NCI-H187 (cell line): ENCODE results near the gene PPP1R1B.

Source experiments
- DNase-seq, 2 experiments: peaks; one replicate each; lab custom pipeline; 2025; lab: John Stamatoyannopoulos, UW

Gene PPP1R1B

DNA sequence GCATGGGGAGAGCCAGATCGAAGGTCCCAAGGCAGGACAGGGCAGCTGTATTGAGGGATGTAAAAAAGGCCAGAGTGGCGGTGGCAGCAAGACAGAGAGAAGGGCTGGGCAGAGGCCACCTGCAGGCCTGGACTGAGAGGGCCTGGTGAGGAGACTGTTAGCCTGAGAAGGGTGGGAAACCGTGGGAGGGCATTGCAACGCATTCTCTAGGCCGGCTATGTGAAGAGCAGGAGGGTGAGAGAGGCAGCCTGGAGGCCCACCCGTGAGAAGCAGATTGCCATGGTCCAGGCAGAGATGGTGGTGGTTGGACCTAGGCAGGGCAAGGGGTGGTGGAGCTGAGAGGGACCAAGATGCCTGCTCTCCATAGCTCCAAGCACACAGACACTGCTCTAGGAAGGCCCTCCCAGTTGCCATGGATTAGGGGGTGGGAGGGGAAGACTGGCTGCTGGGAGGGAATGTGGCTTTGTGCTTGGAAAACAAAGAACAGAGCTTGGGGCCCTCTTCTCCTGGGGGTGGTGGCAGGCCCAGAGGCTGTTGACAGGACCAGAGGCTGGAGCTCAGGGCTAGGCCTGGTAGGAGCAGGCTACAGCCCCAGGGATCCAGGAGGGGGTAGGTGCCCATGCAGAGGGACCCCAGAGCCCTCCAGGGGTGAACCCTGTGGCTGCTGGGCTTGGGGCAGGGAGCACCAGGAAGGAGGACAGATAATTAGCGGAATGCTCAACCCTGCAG lies 26.0 kb downstream of the PPP1R1B start:
- no peak for DNase-seq

DNA sequence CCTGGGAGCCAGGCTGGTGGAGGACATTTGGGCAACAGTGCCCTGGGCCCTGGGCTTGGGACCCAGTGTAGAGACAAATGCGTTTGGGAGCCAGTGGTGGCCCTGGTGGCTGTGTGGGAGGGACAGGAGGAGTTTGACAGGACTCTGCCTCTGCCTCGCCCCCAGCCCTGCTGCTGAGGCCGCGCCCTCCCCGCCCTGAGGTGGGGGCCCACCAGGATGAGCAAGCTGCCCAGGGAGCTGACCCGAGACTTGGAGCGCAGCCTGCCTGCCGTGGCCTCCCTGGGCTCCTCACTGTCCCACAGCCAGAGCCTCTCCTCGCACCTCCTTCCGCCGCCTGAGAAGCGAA lies 26.5 kb downstream of the PPP1R1B start:
- no peak for DNase-seq

DNA sequence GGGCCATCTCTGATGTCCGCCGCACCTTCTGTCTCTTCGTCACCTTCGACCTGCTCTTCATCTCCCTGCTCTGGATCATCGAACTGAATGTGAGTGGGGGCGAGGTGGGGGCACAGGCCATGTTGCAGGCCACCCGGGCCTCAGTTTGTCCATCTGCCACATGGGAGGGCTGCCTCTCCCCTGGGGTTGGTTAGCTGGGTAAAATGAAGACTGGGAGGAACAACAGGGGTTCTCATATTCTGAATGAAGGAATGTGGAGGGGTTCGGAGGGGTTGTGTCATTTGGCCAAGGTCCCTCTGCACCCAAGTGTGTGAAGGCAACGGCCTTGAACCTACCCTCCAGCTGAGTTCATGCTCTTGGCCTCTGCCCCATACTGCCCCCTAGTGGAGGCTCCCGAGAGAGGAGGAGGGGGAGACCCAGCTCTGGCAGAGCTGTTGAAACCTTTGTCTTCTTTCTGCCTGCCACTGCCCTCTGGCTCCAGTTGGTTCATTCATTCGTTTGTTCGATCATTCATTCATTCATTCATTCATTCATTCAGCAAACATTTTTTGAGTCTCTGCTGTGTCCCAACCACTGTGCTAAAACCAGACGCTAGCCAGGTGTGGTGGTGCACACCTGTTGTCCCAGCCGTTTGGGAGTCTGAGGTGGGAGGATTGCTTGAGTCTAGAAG lies 27.0 kb downstream of the PPP1R1B start:
- DNase-seq: peak in 1 of 2 experiments; percentile 37

DNA sequence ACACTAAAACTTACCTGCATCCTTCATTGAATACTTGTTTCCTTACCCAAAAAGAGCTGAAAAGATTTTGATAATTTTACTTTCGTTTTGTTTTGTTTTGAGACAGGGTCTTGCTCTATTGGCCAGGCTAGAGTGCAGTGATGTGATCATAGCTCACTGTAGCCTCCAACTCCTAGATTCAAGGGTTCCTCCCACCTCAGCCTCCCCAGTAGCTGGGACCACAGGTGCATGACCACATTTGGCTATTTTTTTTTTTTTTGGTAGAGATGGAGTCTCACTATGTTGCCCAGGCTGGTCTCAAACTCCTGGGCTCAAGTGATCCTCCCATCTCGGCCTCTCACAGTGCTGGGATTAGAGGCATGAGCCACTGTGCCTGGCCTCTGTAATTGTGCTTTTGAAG lies 28.4 kb downstream of the PPP1R1B start:
- no peak for DNase-seq

DNA sequence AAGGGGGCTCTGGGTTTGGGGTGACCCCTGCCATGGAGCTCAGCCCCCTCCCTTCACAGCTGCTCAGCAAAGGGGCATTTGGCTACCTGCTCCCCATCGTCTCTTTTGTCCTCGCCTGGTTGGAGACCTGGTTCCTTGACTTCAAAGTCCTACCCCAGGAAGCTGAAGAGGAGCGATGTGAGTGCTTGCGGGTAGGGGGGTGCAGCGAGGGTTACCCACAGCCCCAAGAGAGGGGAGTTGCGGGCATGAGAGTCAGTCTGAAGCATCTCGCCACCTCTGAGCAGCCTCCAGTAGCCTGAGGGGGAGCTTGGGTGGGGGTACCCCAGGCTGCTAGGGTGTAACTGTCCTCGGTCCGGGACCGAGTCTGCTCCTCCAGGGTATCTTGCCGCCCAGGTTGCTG lies 31.6 kb downstream of the PPP1R1B start:
- no peak for DNase-seq

DNA sequence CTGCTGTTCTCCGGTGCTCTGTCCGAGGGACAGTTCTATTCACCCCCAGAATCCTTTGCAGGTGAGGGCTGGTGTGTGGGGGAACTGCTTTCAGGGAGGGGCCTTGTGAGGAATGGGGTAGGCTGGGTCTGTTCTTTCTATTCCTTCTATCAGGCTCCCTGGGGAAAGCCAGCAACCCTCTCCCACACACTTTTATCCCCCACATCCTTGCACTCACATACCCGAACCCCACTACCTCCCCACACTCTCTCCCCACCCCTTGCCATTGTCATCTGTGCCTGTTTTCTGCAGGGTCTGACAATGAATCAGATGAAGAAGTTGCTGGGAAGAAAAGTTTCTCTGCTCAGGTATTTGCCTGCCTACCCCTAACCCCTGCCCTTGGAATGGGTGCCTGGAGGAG lies 32.0 kb downstream of the PPP1R1B start:
- DNase-seq: no peak

DNA sequence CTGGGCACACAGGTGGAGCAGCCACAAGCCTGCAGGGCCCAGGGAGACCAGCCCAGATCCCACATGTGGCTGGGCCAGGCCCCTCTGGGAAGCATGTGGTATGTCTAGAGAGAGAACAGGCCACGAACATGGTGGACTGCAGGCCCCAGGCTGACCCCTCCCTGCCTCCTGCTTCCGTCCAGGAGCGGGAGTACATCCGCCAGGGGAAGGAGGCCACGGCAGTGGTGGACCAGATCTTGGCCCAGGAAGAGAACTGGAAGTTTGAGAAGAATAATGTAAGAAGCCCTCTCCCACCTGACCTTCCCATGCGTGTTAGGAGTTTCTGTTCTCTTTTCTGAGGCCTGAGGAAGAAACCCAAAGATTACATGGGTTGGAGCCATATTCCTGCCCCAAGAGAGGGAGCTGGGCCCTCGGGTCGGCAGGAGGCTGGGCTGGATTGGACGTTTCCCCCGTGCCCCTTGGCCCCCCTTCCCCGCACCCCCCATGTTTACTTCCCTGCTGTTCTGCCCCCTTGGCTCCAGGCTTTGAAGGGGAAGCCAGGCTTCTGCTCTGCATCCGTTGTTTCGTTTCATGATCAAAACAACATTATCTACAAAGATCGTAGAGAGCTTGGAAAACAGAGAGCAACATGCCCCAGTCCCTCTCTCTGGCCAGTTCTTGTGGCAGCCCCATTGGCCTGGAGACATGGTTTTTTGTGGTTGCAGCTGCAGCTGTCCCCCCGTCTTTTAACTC lies 32.7 kb downstream of the PPP1R1B start:
- DNase-seq: no peak

DNA sequence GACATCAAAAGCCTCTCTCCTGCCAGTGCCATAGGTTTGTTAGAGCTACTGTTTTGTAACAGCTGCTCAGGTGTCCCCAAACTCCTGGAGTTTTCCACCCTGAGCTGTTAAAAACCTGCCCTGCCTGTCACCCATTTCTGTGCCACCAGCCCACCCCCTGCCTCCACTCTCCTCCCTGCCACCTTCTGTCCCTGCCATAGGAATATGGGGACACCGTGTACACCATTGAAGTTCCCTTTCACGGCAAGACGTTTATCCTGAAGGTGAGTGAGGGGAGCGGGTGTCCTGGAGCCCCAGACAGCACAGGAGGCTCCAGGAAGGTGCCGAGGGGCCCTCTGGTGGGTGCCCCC lies 33.2 kb downstream of the PPP1R1B start:
- DNase-seq: no peak

DNA sequence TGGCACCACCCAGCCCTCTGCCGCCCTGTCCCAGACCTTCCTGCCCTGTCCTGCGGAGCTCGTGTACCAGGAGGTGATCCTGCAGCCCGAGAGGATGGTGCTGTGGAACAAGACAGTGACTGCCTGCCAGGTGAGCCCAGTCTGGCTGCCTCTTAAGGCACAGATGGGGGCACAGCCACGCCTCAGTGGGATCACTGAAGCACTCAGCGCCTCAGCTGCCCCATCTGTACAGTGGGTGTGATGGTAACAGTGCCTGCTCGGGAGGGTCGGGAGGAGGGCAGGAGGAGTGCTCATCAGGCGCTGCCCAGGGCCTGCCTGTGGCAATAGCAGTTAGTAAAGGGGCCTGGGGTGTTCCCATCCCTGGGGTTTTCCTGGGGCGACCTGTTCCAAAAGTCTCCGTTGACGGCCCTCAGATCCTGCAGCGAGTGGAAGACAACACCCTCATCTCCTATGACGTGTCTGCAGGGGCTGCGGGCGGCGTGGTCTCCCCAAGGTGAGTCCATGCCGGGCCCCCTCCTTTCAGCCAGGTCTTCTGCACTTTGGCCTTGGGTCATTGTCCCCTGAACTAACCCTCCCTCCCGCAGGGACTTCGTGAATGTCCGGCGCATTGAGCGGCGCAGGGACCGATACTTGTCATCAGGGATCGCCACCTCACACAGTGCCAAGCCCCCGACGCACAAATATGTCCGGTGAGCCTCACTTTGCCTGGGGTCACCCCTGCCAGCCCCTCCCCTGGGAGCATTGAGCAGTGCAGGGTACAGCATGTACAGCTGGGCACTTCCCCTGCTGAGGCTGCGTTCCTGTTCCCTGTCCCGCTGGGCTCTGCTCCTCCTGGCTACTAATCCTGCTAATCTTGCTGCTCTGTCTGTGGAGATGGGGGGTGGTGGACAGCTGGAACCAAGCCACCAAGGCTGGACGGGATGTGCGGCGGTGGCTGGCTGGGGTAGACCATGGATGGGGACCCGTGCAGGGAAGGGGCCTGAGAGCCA lies 33.9 kb downstream of the PPP1R1B start:
- no peak for DNase-seq

DNA sequence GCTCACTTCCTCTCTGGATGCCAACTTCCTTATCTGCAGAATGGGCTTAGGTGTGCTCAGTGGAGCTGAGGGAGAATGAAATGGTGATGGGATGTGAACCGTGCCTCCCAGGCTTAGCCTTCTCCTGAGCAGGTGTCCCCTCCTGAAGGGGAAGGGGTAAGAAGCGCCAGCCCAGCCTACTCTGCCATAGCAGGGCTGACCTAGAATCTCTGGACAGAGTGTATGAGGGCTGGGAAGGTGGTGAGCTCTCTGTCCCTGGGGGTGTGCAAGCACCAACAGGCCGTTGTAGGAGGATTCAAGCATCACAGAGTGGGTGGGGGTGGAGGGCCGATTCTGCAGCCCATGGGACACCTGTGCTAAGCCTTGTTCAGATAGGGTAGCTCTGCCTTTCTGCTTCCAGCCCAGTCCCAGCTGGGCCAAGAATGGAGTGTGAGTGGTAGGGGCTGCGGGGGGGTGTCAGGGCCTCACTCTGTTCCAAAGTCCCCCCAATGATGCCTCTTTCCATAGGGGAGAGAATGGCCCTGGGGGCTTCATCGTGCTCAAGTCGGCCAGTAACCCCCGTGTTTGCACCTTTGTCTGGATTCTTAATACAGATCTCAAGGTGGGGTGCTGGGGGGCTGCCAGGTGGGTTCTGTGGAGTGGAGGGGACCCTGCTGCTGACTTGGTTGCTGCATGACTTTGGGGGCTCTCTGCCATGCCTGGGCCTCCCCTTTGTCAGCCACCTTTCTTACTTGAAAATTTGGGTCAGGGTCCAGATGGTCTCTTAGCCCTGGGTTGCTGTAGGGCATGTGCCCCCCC lies 35.2 kb downstream of the PPP1R1B start:
- no peak for DNase-seq

DNA sequence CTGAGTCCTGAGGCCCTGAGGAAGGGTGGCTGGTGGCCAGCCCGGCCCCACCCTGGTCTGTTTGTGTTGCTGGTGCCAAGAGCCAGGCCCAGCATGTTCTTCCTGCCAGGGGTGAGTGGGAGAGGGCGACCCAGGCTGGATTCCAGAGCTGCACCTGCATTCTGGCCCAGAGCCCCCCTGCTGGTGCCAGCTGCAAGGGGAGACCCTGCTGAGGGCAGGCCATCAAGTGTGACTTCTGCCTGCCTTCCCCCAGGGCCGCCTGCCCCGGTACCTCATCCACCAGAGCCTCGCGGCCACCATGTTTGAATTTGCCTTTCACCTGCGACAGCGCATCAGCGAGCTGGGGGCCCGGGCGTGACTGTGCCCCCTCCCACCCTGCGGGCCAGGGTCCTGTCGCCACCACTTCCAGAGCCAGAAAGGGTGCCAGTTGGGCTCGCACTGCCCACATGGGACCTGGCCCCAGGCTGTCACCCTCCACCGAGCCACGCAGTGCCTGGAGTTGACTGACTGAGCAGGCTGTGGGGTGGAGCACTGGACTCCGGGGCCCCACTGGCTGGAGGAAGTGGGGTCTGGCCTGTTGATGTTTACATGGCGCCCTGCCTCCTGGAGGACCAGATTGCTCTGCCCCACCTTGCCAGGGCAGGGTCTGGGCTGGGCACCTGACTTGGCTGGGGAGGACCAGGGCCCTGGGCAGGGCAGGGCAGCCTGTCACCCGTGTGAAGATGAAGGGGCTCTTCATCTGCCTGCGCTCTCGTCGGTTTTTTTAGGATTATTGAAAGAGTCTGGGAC lies 36.0 kb downstream of the PPP1R1B start:
- DNase-seq: no peak

DNA sequence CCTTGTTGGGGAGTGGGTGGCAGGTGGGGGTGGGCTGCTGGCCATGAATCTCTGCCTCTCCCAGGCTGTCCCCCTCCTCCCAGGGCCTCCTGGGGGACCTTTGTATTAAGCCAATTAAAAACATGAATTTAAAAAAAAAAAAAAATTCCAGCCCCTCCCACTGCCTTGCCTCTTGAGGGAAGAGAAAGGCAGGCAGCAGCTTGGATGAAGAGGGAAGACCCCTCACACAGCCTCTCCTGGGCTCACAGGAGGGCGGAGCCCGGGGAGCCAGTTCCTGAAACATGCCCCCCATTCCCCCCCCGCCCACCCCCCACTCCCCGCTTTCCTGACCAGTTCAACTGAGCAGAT lies 36.6 kb downstream of the PPP1R1B start:
- no peak for DNase-seq

DNA sequence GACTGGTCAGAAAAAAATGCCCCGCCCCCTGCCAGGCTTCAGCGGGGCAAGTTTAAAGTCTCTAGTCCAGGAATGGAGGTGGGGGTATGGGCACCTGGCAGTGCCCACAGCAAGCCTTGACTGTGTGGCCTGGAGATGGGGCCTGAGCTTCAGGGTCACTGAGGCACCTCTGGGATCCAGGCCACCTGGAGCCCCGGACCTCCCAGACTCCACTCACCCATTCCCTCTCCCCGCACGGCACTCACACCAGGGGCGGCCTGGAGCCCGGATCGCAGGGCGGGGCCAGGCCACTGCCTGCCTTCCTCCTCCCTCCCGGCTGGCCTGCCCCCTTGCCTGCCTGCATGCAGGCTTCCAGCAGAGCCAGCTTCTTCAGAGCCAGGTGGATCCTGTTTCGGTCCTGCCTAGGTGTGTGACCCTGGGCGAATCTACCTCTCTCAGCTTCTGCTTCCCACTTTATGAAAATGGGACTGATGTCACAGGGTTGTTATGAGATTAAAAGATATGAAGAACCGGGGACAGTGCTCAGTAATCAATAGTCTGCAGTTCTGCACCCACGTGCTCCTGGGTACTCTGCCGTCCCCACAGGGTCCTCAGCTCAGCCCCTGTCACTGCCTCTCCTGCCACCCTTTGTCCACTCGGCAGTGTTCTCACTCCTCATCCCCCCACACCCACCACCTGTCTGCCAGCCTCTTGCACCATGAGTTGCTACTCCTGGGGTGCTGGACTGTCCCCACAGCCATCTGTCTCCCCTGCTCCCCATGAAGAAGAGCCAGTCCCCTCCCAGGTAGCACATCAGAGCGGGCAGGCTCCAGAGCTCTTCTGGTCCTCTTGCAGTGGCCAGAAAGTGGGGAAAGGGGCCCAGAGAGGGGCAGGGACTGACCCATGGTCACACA lies 37.2 kb downstream of the PPP1R1B start:
- no peak for DNase-seq

DNA sequence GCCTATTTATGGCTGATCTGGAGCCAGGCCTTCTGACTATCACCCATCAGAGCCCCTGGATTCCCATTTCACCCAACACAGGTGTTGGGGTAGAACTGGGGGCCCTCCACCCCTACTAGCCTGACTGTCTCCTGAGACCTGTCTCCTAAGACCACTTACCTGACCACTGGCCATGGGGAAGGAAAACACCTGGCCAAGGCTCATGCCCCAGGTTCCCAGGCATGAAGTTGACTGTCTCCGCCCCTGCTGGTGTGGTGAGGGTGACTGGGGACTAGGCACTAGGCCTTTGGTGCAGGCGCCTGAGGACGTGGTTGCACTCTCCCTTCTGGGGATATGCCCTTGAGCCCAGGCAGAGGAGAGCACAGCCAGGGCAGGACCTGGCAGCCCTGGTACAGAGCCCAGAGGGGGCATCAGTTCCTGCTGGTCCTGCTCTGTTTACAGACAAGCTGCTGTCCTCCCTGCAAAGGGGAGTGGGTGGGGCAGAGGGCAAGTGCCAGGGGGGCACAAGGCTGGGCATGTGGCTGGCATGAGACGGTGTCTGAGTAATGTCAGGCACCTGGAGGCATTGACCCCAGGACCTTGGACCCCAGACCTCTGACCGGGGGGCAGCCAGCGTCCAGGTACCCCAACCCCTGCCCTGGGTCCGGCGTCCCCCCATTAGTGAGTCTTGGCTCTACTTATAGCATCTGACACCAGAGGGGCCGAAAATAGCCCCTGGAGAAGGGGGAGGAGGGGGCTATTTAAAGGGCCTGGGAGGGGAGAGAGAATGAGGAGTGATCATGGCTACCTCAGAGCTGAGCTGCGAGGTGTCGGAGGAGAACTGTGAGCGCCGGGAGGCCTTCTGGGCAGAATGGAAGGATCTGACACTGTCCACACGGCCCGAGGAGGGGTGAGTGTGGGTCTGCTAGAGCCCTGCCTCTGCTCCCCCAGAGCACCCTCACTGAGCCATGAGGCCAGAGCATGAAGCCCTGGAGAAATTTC lies 38.1 kb downstream of the PPP1R1B start, which contains the start of gene TCAP:
Gene TCAP, plus strand, starts transcription at position 769 of the 981 bp plus-strand sequence. Its CDS starts 11 bp downstream, at position 780.
- DNase-seq: no peak

DNA sequence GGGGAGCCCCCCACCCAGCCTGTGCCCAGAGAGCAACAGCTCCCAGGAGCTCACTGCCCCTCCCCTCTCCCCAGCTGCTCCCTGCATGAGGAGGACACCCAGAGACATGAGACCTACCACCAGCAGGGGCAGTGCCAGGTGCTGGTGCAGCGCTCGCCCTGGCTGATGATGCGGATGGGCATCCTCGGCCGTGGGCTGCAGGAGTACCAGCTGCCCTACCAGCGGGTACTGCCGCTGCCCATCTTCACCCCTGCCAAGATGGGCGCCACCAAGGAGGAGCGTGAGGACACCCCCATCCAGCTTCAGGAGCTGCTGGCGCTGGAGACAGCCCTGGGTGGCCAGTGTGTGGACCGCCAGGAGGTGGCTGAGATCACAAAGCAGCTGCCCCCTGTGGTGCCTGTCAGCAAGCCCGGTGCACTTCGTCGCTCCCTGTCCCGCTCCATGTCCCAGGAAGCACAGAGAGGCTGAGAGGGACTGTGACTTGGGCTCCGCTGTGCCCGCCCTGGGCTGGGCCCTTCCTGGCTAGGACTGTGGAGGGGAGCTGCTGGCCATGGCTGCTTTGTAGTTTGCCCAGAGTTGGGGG lies 39.0 kb downstream of the PPP1R1B start:
- DNase-seq: no peak

DNA sequence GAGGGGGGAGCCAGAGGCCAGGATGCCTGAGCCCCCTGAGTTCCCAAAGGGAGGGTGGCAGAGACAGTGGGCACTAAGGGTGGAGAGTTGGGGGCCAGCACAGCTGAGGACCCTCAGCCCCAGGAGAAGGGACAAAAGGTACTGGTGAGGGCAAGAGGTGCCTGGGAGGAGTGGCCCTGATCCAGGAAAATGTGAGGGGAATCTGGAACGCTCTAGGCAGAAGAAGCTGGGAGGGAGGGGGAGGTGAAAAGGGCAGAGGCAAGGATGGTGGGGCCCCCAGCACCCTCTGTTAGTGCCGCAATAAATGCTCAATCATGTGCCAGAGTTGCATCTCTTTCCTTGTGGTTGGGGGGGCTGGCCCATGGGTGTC lies 39.5 kb downstream of the PPP1R1B start:
- DNase-seq: no peak

DNA sequence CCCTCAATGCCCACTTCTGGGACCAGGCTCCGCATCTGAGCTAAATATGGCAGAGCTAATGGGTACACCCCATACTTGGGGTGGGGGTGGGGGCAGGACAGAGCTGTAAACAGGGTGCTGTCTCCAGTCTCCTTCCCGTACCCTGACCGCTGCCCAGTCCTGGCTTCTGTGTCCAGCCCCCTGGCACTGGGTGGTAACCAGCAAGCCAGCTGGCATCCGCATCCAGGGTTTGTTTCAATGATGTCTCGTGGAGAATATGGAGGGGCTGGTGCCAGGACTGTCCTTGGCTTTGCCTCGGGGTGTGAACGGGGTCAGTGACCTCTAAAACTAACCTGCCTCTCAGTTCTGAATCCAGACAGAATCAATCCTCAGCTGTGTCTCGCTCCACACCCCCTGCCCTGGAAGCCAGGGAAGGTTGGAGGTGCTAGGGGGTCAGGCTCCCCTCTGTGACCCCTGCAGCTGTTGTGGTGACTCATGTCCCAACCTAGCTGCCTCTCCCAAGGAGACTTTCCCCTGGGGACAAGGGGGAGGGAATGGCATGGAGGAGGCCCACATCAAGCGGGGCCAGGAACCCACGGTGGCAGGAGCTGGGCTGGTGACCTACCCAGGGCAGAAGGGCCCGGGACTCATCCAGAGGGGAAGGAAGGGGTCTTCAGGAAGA lies 40.0 kb downstream of the PPP1R1B start:
- no peak for DNase-seq
